SJCRH30 (cell line): Measurements from ENCODE around the gene R3HDM2. TPM values are rescaled to one million over a fixed set of nuclear protein-coding genes. Genes with fewer than 3 reads are reported as not detected.
A peak's percentile ranks its signal among the peaks of the same experiment; 100 is the strongest.
"Not testable (repeated sequence)": the region's sequence is repeated elsewhere in the genome, so short reads cannot be mapped to it uniquely, and the experiment has no call there.

Experiments used
- DNase-seq, 2 experiments: peaks; one replicate each; pipeline ENCODE4 v3.0.0-alpha.2; 2015 to 2020
- H3K27ac ChIP-seq: fragments of 250-450 bp; sonication (Bioruptor Pico); 2 replicates; pipeline ENCODE4 v1.5.1; 2020; ENCODE audit warnings: mild to moderate bottlenecking, moderate library complexity
- H3K27me3 ChIP-seq: fragments of 250-450 bp; sonication (Bioruptor Pico); 2 replicates; pipeline ENCODE4 v1.5.1; 2020; ENCODE audit warnings: mild to moderate bottlenecking, moderate library complexity
- H3K36me3 ChIP-seq: fragments of 250-450 bp; sonication (Bioruptor Pico); 2 replicates; pipeline ENCODE4 v1.5.1; 2020; ENCODE audit warnings: mild to moderate bottlenecking, moderate library complexity
- H3K4me1 ChIP-seq: fragments of 250-450 bp; sonication (Bioruptor Pico); 2 replicates; pipeline ENCODE4 v1.5.1; 2020; ENCODE audit warnings: mild to moderate bottlenecking, moderate library complexity
- H3K4me3 ChIP-seq: fragments of 250-450 bp; sonication (Bioruptor Pico); 2 replicates; pipeline ENCODE4 v1.5.1; 2020; ENCODE audit warnings: mild to moderate bottlenecking, moderate library complexity
- H3K9me3 ChIP-seq: fragments of 250-450 bp; sonication (Bioruptor Pico); replicated peaks from 2 replicates; pipeline ENCODE4 v1.5.1; 2020; ENCODE audit warnings: mild to moderate bottlenecking, moderate library complexity
- total RNA-seq: library from RNA; depleted of rRNA; stranded (reverse); fragments of >200 nt; shearing (Covaris generic); gene quantifications from 2 replicates; pipeline ENCODE4 v1.2.3, GENCODE V29; 2014

The R3HDM2 gene
- total RNA-seq, 1 experiment from 2014 or later: 17.0 TPM

- Histone ChIP-seq H3K4me1 (peaks cover 7% of the 10 kb centered on the region), H3K27me3 (no peaks in the 10 kb centered on the region), H3K27ac (peak overlapping the region; percentile 60), H3K4me3 (peak overlapping the region; percentile 65), H3K36me3 (peaks cover 8% of the 10 kb centered on the region), H3K9me3 (no peaks in the 10 kb centered on the region)
- peak in 1 of 2 experiments; percentile 94 for DNase-seq
These were observed 522 bp downstream of the R3HDM2 start for GRCh38 chr12:57430112-57430930.

- peaks cover 9% of the 10 kb centered on the region for H3K36me3 ChIP-seq
- peak overlapping the region; percentile 60 for H3K27ac ChIP-seq
- peak overlapping the region; percentile 65 for H3K4me3 ChIP-seq
- H3K9me3 ChIP-seq: no peaks in the 10 kb centered on the region
- no peaks in the 10 kb centered on the region for H3K27me3 ChIP-seq
- peak in 1 of 2 experiments; percentile 64 for DNase-seq
- H3K4me1 ChIP-seq: peaks cover 7% of the 10 kb centered on the region
These were observed 1.3 kb downstream of the R3HDM2 start for GRCh38 chr12:57429473-57430111.

- Histone ChIP-seq H3K4me1 (peaks cover 7% of the 10 kb centered on the region), H3K27ac (no peak overlapping the region), H3K27me3 (no peaks in the 10 kb centered on the region), H3K36me3 (peaks cover 13% of the 10 kb centered on the region), H3K9me3 (no peaks in the 10 kb centered on the region), H3K4me3 (no peak overlapping the region)
- DNase-seq: no peak
These were observed 1.9 kb downstream of the R3HDM2 start for GRCh38 chr12:57428965-57429364.

GRCh38 chr12:57426948-57427347 is 3.9 kb downstream of the R3HDM2 start:
- not testable (repeated sequence) for H3K4me1 ChIP-seq, DNase-seq, H3K27ac ChIP-seq, H3K27me3 ChIP-seq, H3K9me3 ChIP-seq, H3K4me3 ChIP-seq
- H3K36me3 ChIP-seq: peaks cover 28% of the 10 kb centered on the region

GRCh38 chr12:57420482-57420881 is 10.4 kb downstream of the R3HDM2 start:
- no peak for DNase-seq
- H3K4me1 ChIP-seq: 0 out of 2 replicates have a peak, but pooled peaks cover 3% of the 10 kb centered on the region
- H3K27ac ChIP-seq: no peak overlapping the region
- no peaks in the 10 kb centered on the region for H3K27me3 ChIP-seq
- 0 out of 2 replicates have a peak, but pooled peaks cover 4% of the 10 kb centered on the region for H3K9me3 ChIP-seq
- peaks cover 37% of the 10 kb centered on the region for H3K36me3 ChIP-seq
- no peak overlapping the region for H3K4me3 ChIP-seq

GRCh38 chr12:57419495-57419894 is 11.3 kb downstream of the R3HDM2 start:
- Histone ChIP-seq H3K27me3 (no peaks in the 10 kb centered on the region), H3K9me3 (0 out of 2 replicates have a peak, but pooled peaks cover 4% of the 10 kb centered on the region), H3K27ac (no peak overlapping the region), H3K4me1 (0 out of 2 replicates have a peak, but pooled peaks cover 3% of the 10 kb centered on the region), H3K4me3 (no peak overlapping the region), H3K36me3 (peaks cover 35% of the 10 kb centered on the region)
- DNase-seq: no peak

- H3K27ac ChIP-seq: no peak overlapping the region
- H3K4me1 ChIP-seq: 0 out of 2 replicates have a peak, but pooled peaks cover 3% of the 10 kb centered on the region
- no peaks in the 10 kb centered on the region for H3K27me3 ChIP-seq
- peaks cover 28% of the 10 kb centered on the region for H3K36me3 ChIP-seq
- H3K9me3 ChIP-seq: 0 out of 2 replicates have a peak, but pooled peaks cover 4% of the 10 kb centered on the region
- no peak for DNase-seq
- H3K4me3 ChIP-seq: no peak overlapping the region
These were observed 12.6 kb downstream of the R3HDM2 start for GRCh38 chr12:57418255-57418654.

GRCh38 chr12:57416039-57416996 is 14.5 kb downstream of the R3HDM2 start:
- Histone ChIP-seq H3K36me3 (peaks cover 11% of the 10 kb centered on the region; the same call in 1 of the 2 replicates), H3K27me3 (no peaks in the 10 kb centered on the region), H3K9me3 (no peaks in the 10 kb centered on the region), H3K4me1 (0 out of 2 replicates have a peak, but pooled peaks cover 3% of the 10 kb centered on the region), H3K27ac (no peak overlapping the region), H3K4me3 (no peak overlapping the region)
- DNase-seq: peak in 1 of 2 experiments; percentile 64

- Histone ChIP-seq H3K4me1 (0 out of 2 replicates have a peak, but pooled peaks cover 3% of the 10 kb centered on the region), H3K4me3 (no peak overlapping the region), H3K36me3 (peaks cover 10% of the 10 kb centered on the region; the same call in 1 of the 2 replicates), H3K27ac (no peak overlapping the region), H3K9me3 (no peaks in the 10 kb centered on the region), H3K27me3 (no peaks in the 10 kb centered on the region)
- no peak for DNase-seq
These were observed 15.8 kb downstream of the R3HDM2 start for GRCh38 chr12:57415088-57415487.

GRCh38 chr12:57414160-57414559 is 16.7 kb downstream of the R3HDM2 start:
- H3K36me3 ChIP-seq, H3K4me3 ChIP-seq, H3K4me1 ChIP-seq, H3K27me3 ChIP-seq, H3K27ac ChIP-seq, H3K9me3 ChIP-seq: not testable (repeated sequence)
- peak; percentile 53 to 70 for DNase-seq

- no peaks in the 10 kb centered on the region for H3K27me3 ChIP-seq
- no peaks in the 10 kb centered on the region for H3K9me3 ChIP-seq
- no peaks in the 10 kb centered on the region; the same call in 1 of the 2 replicates for H3K4me1 ChIP-seq
- H3K36me3 ChIP-seq: peaks cover 7% of the 10 kb centered on the region; the same call in 1 of the 2 replicates
- no peak overlapping the region for H3K27ac ChIP-seq
- DNase-seq: peak in 1 of 2 experiments; percentile 15
- H3K4me3 ChIP-seq: no peak overlapping the region
These were observed 20.3 kb downstream of the R3HDM2 start for GRCh38 chr12:57410534-57410933.

- Histone ChIP-seq H3K27me3 (no peaks in the 10 kb centered on the region), H3K27ac (no peak overlapping the region), H3K9me3 (no peaks in the 10 kb centered on the region), H3K4me3 (no peak overlapping the region), H3K4me1 (no peaks in the 10 kb centered on the region; the same call in 1 of the 2 replicates), H3K36me3 (peaks cover 7% of the 10 kb centered on the region)
- peak in 1 of 2 experiments; percentile 20 for DNase-seq
These were observed 25.7 kb downstream of the R3HDM2 start for GRCh38 chr12:57404966-57405640.

- not testable (repeated sequence) for H3K4me1 ChIP-seq, H3K9me3 ChIP-seq, H3K27me3 ChIP-seq, H3K4me3 ChIP-seq, H3K27ac ChIP-seq
- H3K36me3 ChIP-seq: peaks cover 11% of the 10 kb centered on the region
- peak in 1 of 2 experiments; percentile 11 for DNase-seq
These were observed 28.7 kb downstream of the R3HDM2 start for GRCh38 chr12:57402156-57402555.

GRCh38 chr12:57401165-57401564 is 29.7 kb downstream of the R3HDM2 start:
- DNase-seq: peak in 1 of 2 experiments; percentile 22
- Histone ChIP-seq H3K9me3 (no peaks in the 10 kb centered on the region), H3K36me3 (peaks cover 6% of the 10 kb centered on the region), H3K4me3 (no peak overlapping the region), H3K4me1 (no peaks in the 10 kb centered on the region), H3K27me3 (no peaks in the 10 kb centered on the region), H3K27ac (no peak overlapping the region)
